IPS-NIHi7 (cell line): ENCODE measurements around the gene PRDX2.
"Not testable (repeated sequence)": the region's sequence is repeated elsewhere in the genome, so short reads cannot be mapped to it uniquely, and the experiment has no call there.

Source experiments
- DNase-seq: peaks from one replicate; pipeline ENCODE4 v3.0.0; 2012; ENCODE audit warnings: mixed read lengths; ENCODE audit errors: extremely low spot score

Gene PRDX2

DNA sequence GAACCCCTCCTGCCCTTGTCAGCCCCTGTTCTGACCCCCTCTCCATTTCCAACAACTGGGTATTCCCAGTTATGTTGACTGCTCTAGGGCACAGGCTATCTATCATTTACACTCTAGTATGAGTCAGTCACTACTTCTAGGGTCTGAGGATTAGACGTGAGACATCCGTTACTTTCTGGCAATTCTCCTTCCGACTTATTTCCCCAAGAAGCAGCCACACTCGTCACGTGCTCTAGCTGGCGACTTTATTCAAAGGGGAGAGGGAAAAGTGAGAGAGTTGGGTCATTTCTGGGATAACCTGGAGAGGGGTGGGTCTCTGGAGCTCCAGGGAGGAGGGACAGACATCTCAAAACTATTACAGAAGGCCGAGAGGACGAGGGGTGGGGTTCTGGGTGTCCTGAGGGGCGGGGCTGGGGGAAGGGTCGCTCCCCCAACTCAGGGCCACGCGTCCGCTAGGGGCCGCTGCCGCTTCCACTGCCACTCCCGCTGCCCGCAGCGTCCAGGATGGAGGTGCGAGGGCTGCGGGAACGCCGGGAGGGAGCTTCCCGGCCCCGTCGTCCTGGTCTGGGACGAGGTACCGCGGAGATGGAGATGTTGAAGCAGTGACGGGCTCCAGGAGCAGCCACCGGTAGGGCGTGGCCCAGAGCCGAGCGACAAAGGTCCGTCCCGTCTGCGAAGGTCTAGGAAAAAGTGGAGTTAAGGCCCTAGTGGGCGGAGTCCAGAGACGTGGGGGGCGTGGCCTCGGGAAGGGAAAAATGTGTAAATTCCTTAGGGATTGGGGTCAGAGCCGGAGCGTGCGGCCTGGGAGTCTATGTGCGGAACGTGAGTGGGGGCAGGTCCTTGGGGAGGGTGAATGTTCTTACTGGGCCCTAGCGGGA is 23.9 kb upstream of the PRDX2 start:
- DNase-seq, result peak; percentile 95

DNA sequence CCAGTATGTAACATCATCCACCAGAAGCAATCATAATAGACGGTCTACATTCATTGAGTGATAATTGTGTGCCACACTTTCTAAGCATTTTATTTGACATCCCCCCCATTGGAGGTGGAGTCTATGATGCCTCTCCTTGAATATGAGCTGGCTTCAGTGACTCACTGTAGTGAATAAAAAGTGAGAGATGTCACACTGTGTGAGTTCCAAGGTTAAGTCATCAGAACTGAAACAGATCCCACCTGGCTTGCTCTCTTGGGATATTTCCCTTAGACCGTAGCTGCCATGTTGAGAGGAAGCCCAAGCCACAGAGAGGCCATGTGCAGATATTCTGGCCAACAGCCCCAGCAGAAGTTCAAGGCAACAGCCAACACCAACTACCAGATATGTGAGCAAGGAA is 20.2 kb upstream of the PRDX2 start:
- no peak for DNase-seq

DNA sequence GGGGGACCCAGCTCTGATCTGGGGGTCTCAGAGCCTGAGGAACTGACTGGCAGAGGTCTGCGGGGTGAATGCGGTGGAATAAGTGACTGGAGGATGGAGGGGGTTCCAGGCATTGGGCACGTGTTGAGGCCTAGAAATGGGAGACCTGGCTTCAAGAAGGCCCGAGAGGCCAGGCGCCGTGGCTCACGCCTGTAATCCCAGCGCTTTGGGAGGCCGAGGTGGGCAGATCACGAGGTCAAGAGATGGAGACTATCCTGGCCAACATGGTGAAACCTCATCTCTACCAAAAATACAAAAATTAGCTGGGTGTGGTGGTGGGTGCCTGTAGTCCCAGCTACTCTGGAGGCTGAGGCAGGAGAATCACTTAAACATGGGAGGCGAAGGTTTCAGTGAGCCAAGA is 16.2 kb upstream of the PRDX2 start:
- not testable (repeated sequence) for DNase-seq

DNA sequence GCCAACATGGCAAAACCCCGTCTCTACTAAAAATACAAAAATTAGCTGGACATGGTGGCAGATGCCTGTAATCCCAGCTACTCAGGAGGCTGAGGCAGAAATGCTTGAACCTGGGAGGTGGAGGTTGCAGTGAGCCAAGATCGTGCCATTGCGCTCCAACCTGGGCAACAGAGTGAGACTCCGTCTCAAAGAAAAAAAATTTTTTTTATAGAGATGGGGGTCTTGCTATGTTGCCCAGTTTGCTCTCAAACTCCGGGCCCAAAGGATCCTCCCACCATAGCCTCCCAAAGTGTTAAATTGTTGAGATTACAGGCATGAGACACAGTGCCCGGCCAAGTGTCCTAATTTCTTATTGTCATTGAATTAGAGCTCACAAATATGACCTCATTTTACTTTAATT is 15.6 kb upstream of the PRDX2 start:
- DNase-seq, result not testable (repeated sequence)

DNA sequence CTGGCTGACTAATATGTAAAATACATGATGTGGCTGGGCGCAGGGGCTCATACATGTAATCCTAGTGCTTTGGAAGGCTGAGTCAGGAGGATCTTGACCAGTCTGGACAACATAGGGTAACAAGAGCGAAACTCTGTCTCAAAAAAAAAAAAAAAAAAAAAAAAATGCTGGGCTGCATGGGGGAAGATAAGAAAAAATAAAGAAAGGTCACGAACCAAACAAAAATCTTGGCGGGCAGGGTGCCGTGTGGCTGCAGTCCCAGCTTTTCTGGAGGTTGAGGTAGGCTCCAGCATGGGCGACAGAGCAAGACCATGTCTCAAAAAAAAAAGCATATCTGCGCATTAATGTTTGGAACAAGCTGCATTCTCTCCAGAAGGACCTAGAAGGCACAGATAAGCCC is 13.5 kb upstream of the PRDX2 start:
- DNase-seq, result no peak

DNA sequence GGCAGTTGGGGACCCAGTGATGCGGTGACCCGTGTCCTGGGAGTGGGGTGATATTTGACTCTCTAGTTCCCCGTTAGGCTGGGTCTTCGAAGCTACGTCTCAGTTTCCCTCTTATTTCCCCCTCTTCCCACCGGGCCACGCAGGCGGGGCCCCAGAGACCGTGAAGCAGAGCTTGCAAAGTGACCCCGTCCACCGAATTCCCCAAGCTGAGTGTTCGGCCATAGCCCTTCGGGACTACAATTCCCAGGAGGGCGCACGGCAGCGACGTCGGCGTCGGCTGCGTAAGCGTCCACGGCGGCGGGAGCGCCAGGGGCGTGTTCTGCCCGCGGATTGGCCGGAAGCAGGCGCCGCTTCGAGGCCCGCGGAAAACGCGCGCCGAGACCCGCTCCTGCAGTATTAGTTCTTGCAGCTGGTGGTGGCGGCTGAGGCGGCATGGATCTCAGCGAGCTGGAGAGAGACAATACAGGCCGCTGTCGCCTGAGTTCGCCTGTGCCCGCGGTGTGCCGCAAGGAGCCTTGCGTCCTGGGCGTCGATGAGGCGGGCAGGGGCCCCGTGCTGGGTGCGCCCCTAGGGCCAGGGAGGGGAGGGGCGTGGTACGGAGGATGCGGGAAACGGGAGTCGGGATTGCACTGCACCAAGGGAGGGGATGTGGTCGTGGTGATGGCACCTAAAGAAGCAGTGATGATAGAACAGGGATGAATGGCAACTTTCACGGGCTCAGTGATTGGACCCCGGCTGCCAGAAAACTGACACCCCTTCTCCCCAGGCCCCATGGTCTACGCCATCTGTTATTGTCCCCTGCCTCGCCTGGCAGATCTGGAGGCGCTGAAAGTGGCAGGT is 4.9 kb upstream of the PRDX2 start, which contains the start of gene RNASEH2A:
TSS of gene RNASEH2A (plus strand) at position 343 of the 840 bp plus-strand sequence. CDS start at position 433, 90 bp downstream.
- peak; percentile 96 for DNase-seq

DNA sequence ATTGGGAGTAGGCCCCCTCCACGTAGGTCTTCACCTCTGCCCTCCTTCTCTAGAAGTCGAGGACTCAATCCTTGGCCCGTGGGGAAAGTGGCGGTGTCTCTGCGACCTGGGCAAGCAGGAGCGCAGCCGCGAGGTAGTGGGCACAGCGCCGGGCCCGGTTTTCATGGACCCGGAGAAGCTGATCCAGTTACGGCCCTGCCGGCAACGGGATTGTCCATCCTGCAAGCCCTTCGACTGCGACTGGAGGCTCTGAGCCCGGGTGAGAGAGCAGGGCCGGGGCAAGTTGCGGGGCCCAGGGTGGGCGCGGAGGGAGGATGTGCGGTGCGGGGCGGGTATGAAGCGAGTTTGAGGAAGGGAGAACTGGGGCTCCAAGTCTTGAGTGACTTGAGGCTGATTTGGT is 2.5 kb upstream of the PRDX2 start:
- DNase-seq, result no peak

DNA sequence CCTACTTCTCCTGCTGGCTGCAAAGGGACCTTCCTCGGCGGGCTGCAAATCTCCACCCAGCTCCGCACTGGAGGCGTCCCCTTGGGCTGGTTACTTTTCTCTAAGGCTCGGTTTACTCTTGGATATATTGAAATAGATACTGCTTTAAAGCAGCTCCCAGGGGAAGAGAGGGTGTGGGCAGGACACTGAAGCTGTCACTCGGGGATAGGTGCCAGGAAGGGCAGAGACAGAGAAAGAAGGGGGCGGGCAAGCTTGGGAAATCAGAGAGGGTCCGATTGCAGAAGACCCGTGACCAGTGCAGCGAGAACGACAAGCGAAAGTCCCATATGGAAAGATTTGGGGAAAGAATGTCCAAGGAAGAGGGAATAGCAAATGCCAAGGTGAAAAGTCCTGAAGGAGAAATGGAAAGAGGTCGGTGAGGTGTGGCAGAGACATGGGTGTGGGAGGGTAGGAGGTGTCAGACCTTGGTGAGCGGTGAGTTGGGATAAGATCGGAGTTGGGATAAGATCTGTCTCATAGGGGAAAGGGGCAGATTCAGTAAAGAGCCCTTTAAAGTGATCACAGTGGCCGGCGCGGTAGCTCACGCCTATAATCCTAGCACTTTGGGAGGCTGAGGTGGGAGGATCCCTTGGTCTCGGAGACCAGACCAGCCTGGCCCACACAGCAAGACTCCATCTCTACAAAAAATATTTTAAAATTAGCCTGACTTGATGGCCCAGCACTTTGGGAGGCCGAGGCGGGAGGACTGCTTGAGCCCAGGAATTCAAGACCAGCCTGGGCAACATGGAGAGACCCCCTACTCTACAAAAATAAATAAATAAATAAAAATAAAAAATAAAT is 887 bp upstream of the PRDX2 start:
- no peak for DNase-seq

DNA sequence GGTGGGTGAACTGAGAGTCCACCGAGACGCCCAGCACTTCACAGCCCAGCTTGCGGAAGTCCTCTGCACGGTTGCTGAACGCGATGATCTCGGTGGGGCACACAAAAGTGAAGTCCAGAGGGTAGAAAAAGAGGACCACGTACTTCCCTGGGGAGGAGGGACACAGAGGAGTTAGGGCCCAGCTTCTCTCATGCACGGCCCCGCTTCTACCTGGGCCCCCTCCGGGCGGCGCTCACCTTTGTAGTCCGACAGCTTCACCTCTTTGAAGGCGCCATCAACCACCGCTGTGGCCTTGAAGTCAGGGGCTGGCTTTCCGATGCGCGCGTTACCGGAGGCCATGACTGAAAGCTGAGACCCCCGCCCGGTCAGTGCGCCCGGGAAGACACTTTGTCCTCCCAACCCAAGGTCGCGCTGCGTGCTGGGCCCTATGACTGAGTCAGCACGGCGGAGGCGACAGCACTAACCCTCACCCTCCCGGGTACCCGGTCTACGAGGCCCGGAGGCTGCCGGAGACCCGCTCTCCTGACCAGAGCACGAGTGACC is 606 bp downstream of the PRDX2 start:
- DNase-seq, result no peak

DNA sequence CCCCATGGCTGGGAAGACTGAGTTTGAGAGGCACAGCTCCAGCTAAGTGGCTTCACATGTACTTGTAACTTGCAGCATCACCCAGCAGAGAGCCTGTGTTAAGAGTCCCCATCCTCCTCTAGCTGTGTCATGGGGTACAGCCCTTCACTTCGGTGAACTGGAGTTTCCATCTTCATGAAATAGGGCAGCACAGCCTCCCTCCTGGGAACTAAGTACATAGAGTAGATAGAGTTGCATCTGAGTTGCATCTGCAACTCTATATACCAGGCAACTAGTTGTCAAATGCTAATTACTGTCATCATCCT is 1.2 kb downstream of the PRDX2 start:
- DNase-seq, result no peak

DNA sequence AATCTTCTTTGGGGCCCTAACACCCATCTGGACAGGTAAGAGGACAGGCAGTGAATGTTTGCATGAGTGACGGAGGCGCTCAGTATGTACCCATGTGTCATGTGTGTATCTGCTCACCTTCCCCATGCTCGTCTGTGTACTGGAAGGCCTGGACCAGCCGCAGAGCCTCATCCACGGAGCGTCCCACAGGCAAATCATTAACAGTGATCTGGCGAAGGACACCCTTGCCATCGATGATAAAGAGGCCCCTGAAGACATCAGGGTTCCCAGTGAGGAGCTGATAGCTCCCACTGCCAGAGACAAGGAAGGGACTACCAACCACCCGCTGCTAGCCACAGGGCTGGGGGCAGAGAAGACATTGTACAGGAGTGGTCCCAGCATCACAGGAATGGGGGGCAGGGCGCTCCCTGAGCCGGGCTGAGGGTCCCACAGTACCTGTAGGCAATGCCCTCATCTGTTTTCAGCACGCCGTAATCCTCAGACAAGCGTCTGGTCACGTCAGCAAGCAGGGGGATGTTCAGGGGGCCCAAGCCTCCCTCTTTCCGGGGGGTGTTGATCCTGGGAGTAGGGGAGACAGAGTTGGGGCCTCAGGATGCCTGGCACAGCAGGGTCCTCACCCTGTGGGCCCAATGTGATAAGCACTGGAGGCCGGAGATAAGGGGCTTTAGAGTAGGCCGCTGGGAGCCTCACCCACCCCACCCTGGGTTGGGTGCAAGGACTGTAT is 1.7 kb downstream of the PRDX2 start:
- no peak for DNase-seq

DNA sequence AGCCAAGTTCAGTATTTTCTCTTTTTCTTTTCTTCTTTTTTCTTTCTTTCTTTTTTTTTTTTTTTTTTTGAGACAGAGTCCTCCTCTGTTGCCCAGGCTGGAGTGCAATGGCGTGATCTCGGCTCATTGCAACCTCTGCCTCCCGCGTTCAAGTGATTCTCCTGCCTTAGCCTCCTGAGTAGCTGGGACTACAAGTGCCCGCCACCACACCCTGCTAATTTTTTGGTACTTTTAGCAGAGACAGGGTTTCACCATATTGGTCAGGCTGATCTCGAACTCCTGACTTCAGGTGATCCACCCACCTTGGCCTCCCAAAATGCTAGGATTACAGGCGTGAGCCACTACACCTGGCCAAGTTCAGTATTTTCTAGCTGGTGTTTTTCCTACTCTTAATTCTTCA is 4.0 kb downstream of the PRDX2 start:
- DNase-seq, result not testable (repeated sequence)

DNA sequence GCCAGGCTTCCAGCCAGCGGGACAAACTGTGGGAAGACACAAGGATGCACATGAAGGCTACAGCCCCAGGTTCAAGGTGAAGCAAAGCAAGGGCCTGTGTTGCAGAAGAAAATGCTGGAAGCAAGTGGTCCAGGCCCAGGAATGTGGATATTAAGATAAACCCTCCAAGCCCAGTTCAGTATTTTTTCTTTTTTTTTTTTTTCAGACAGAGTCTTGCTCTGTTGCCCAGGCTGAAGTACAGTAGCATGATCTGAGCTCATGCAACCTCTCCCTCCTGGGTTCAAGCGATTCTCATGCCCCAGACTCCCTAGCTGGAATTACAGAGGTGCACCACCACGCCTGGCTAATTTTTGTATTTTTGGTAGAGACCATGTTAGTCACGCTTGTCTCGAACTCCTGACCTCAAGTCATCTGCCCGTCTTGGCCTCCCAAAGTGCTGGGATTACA is 4.4 kb downstream of the PRDX2 start:
- no peak for DNase-seq

DNA sequence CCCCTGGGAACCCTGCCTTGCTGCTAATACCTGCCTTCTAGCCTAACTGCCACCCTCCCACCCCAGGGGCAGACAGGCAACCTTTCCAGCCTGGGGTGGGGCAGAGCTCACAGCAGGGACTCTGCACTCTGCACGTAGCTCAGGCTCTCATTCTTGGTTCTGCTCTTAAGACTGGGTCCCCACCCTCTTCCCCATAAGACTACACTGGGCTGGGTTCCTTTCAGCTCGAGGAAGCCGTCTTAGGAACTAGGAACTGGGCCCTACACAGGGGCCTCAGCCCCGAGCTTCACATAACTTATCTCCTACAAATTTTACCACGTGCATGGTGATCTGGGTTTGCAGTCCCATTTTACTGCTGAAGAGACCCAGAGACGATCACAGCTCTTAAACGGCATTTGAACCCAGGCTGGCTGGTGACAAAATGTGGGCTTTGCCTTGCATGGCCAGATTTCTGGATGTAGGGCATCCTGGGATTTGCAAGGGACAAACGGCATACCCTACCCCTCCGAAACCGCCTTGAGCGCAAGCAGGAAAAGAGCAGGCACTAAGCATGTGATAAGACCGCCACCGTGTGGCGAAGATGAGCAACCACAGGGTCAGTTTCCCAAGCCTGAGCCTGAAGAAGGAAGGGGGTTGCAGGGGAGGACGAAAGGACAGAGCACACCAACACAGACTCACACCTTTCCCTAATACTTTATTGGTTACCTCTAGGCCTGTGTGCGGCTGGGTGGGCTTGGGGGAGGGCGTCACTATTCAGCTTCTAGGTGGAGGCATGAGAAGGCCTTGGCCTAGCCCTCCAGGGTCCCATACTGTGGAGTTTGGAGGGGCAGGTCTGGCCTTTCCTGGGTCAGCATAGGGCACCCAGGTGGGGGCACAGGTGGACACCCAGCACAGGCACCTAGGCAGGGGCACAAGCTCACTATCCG is 5.2 kb downstream of the PRDX2 start:
- peak; percentile 75 for DNase-seq

DNA sequence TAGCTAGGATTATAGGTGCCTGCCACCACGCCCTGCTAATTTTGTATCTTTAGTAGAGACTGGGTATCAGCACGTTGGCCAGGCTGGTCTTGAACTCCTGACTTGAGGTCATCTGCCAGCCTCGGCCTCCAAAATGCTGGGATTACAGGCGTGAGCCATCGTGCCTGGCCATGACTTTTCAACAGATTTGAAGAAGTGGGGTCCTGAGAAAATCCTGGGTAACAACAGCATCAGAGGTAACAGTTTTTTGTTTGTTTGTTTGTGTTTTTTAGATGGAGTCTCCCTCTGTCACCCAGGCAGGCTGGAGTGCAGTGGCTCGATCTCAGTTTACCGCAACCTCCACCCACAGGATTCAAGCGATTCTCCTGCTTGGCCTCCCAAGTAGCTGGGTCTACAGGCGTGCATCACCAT is 6.6 kb downstream of the PRDX2 start:
- no peak for DNase-seq

DNA sequence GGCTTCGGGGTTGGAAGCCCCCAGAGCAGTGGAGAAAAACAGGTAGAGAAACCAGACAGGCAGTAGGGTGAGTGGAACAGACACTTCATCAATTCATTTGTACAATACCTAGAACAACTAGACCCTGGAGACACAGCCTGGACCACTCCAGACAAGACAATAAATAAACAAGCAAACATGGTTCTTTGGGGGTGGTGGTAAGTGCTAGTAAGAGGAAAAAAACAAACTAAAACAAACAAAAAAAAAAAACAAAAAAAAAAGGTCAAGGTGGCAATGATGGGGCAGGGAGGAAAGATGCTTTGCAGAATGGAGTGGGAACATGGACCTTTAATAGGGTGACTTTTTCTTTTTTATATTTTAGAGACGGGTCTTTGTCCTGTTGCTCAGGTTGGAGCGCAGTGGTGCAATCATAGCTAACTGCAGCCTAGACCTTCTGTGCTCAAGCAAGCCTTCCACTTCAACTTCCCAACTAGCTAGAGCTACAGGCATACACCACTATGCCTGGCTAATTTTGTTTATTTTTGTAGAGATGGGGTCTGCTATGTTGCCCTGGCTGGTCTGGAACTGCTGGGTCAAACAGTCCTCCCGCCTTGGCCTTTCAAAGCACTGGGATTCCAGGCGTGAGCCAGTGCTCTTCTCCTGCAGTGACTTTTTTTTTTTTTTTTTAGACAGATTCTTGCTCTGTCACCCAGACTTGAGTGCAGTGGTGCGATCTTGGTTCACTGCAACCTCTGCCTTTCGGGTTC is 7.2 kb downstream of the PRDX2 start:
- DNase-seq, result no peak

DNA sequence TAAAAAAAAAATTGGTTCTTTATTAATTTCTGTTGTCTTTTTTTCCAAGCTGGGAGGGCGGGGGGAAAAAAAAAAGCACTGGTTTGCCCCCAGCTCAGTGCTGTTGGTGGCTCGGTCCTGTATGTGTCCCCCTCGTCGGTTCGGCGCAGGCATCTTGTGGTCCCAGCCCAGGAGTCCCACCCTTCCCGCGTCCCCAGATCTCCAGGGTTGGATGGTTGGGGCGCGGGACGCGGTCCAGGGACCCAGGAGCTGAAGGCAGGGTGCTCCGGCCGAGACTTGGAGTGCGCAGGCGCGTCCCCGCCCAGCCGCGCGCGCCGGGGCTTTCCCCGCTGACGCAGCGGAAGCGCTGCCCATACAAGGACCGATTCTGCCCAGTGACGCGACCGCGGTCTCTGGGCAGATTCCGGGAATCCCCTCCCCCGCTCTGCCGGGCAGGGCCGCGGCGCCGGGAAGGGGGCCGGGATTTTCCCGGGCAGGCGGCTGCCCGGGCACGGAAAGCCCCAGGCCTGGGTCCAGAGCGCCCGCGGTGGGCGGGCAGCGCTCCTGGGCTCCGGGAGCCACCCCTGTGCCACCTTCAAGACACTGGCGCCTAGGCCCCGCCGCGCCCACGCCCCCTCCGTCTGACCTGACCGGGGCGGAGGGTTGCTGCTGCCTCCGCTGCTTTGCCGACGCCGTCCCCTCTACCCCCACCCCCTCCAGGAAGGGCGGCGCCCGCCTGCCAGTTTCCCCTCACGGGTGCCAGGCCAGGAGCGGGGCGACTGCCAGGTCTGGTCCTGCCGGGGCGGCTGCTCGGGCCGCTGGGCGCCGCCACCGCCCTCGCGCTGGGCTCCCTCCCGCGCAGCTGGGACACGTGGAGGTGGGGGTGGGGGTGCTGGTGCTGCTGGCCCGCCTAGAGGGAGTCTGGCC is 8.1 kb downstream of the PRDX2 start:
- peak; percentile 89 for DNase-seq

DNA sequence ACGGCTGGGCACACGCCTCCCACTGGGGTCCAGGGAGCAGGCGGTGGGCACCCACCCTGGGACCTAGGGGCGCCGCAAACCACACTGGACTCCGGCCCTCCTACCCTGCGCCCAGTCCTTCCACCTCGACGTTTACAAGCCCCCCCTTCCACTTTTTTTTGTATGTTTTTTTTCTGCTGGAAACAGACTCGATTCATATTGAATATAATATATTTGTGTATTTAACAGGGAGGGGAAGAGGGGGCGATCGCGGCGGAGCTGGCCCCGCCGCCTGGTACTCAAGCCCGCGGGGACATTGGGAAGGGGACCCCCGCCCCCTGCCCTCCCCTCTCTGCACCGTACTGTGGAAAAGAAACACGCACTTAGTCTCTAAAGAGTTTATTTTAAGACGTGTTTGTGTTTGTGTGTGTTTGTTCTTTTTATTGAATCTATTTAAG is 8.7 kb downstream of the PRDX2 start:
- no peak for DNase-seq
